Activated CD4-positive, CD25-positive, alpha-beta regulatory T cell treated with anti-CD3 and anti-CD28 coated beads, Interleukin-2, amount 50 U/mL, for 24 hours (primary cell): Measurements from ENCODE around the gene ARHGAP4.

ENCODE experiments used
- ATAC-seq, 2 donors: fragments of 150-1000 bp; cut with Tn5 transposase; one replicate each; pipeline ENCODE4 v1.10.0; 2021; ENCODE audit warnings: mild to moderate bottlenecking in 1 of 2, moderate library complexity in 1 of 2

ARHGAP4 gene

GRCh38 chrX:153877571-153878261 lies 48.3 kb downstream of the ARHGAP4 start:
- no peak for ATAC-seq

GRCh38 chrX:153876112-153876491 lies 50.0 kb downstream of the ARHGAP4 start:
- no peak for ATAC-seq

GRCh38 chrX:153875391-153876111 lies 50.5 kb downstream of the ARHGAP4 start:
- ATAC-seq, result peak in 1 of 2 donors; percentile 51

- ATAC-seq, result no peak
These were observed 51.5 kb downstream of the ARHGAP4 start for GRCh38 chrX:153874366-153875125.

GRCh38 chrX:153874085-153874365 lies 52.0 kb downstream of the ARHGAP4 start:
- ATAC-seq, result no peak

GRCh38 chrX:153873282-153874084 lies 52.6 kb downstream of the ARHGAP4 start:
- no peak for ATAC-seq

- no peak for ATAC-seq
These were observed 53.9 kb downstream of the ARHGAP4 start for GRCh38 chrX:153871946-153872878.

GRCh38 chrX:153871451-153871850 lies 54.6 kb downstream of the ARHGAP4 start:
- no peak for ATAC-seq

GRCh38 chrX:153870791-153871360 lies 55.2 kb downstream of the ARHGAP4 start:
- no peak for ATAC-seq

- no peak for ATAC-seq
These were observed 55.8 kb downstream of the ARHGAP4 start for GRCh38 chrX:153870288-153870690.

- ATAC-seq, result no peak
These were observed 56.4 kb downstream of the ARHGAP4 start for GRCh38 chrX:153869473-153870287.

GRCh38 chrX:153868576-153869472 lies 57.2 kb downstream of the ARHGAP4 start:
- no peak for ATAC-seq

GRCh38 chrX:153867671-153868070 lies 58.4 kb downstream of the ARHGAP4 start:
- ATAC-seq, result no peak

- no peak for ATAC-seq
These were observed 58.9 kb downstream of the ARHGAP4 start for GRCh38 chrX:153867139-153867538.

GRCh38 chrX:153866302-153867019 lies 59.6 kb downstream of the ARHGAP4 start:
- no peak for ATAC-seq

GRCh38 chrX:153865685-153866084 lies 60.4 kb downstream of the ARHGAP4 start:
- no peak for ATAC-seq

- ATAC-seq, result no peak
These were observed 60.8 kb downstream of the ARHGAP4 start for GRCh38 chrX:153865321-153865580.

- ATAC-seq, result no peak
These were observed 61.3 kb downstream of the ARHGAP4 start for GRCh38 chrX:153864561-153865320.
